C4-2B (cell line): ENCODE measurements around the gene PTPRN2.

Experiments used
- CTCF ChIP-seq: fragments of 450-650 bp; conservative IDR thresholded peaks from 2 replicates; pipeline ENCODE4 v1.5.1; 2017; ENCODE audit warnings: mild to moderate bottlenecking
- ZFX ChIP-seq: fragments of 450-650 bp; IDR thresholded peaks from 2 replicates; pipeline ENCODE4 v1.6.1; 2017

- TF ChIP-seq ZFX (no peak), CTCF (no peak)
Measured at GRCh38 chr7:157905651-157906461, 681.8 kb downstream of the PTPRN2 start.
